Small intestine (tissue), 7 donors: ENCODE results near the gene GRK5. TPM values are rescaled to one million over a fixed set of nuclear protein-coding genes. Genes with fewer than 3 reads are reported as not detected.
"Not testable (repeated sequence)": the region's sequence is repeated elsewhere in the genome, so short reads cannot be mapped to it uniquely, and the experiment has no call there.

Source experiments
- DNase-seq, 2 donors: peaks; one replicate each; pipeline versions ENCODE4 v3.0.0 to v3.0.0-alpha.2; 2013
- FAIRE-seq: peaks from 2 replicates; lab custom pipeline; 2012; peaks lifted over from hg19 to GRCh38; lab: Jason Lieb, UNC
- H3K27ac ChIP-seq, 3 donors: one replicate each; pipeline ENCODE4 v1.5.1; 2013; ENCODE audit warnings: low read length in 2 of 3, mild to moderate bottlenecking in 2 of 3, control low read depth in 1 of 3, inconsistent platforms in 1 of 3, low read depth in 1 of 3, moderate library complexity in 1 of 3
- H3K27me3 ChIP-seq, 3 donors: one replicate each; pipeline ENCODE4 v1.6.1; 2013; ENCODE audit warnings: low read length in 3 of 3, inconsistent platforms in 1 of 3; ENCODE audit not compliant: control insufficient read depth in 3 of 3, insufficient read depth in 3 of 3
- H3K36me3 ChIP-seq, 3 donors: one replicate each; pipeline ENCODE4 v1.6.1; 2013; ENCODE audit warnings: low read length in 3 of 3, inconsistent platforms in 1 of 3, low read depth in 1 of 3, mild to moderate bottlenecking in 1 of 3, moderate library complexity in 1 of 3; ENCODE audit not compliant: control insufficient read depth in 3 of 3, insufficient read depth in 2 of 3
- H3K4me1 ChIP-seq, 3 donors: one replicate each; pipeline ENCODE4 v1.6.1; 2013; ENCODE audit warnings: low read length in 2 of 3, inconsistent platforms in 1 of 3, low read depth in 1 of 3, mild to moderate bottlenecking in 1 of 3, moderate library complexity in 1 of 3; ENCODE audit not compliant: control insufficient read depth in 3 of 3, insufficient read depth in 2 of 3
- H3K4me3 ChIP-seq, 3 donors: one replicate each; pipeline ENCODE4 v1.5.1; 2013; ENCODE audit warnings: low read length in 3 of 3, control low read depth in 1 of 3, inconsistent platforms in 1 of 3, low read depth in 1 of 3, mild to moderate bottlenecking in 1 of 3, moderate library complexity in 1 of 3
- H3K9me3 ChIP-seq, 2 donors: one replicate each; pipeline ENCODE4 v1.6.1; 2013; ENCODE audit warnings: low read depth in 1 of 2, low read length in 1 of 2; ENCODE audit not compliant: control insufficient read depth in 2 of 2, insufficient read depth in 1 of 2
- WGBS, 3 donors: extraction: QIAGEN DNeasy Blood & Tissue Kit; methylation state at CpG; one replicate each; pipeline ENCODE4 v1.1.7; 2013; 5-methylcytosine and 5-hydroxymethylcytosine counted together
- polyA plus RNA-seq, 4 donors: library from polyadenylated mRNA; stranded (reverse) in 3 of 4; unstranded in 1 of 4; fragments of 200-250 nt in 3 of 4; fragments of 120-200 nt in 1 of 4; gene quantifications; one replicate each; pipeline versions ENCODE4 v1.2.1 to v1.2.3, GENCODE V29; 2013
- donor health status: healthy with polysubstance abuse.
- donor health status: control.
- donor health status: control.
- donor health status: Bipolar disorder and iron deficiency.
- donor health status: healthy.

Gene GRK5
- polyA plus RNA-seq, 4 donors: 21.6 to 50.5 (median 26.0) TPM

- no peak overlapping the region for H3K4me3 ChIP-seq
- H3K4me1 ChIP-seq: peaks cover 10 to 57% (median 27%) of the 10 kb centered on the region in 3 donors
- DNase-seq: no peak
- H3K36me3 ChIP-seq: peaks cover 0 to 7% (median 0%) of the 10 kb centered on the region in 3 donors
- H3K9me3 ChIP-seq: peaks cover 0 to 10% of the 10 kb centered on the region in 2 donors
- WGBS, 3 donors: 64 to 77% (median 70%) methylated on average over 5 of the region's 5 CpGs
- no peak for FAIRE-seq
- H3K27ac ChIP-seq: peak overlapping the region in 2 of 3 donors; percentile 50 to 67
- H3K27me3 ChIP-seq: no peaks in the 10 kb centered on the region
These were observed 25.9 kb downstream of the GRK5 start for GRCh38 chr10:119233123-119233820.

- Histone ChIP-seq H3K4me3 (no peak overlapping the region), H3K4me1 (peaks cover 14 to 63% (median 31%) of the 10 kb centered on the region in 3 donors), H3K36me3 (peaks cover 0 to 7% (median 0%) of the 10 kb centered on the region in 3 donors), H3K27ac (peak overlapping the region in 2 of 3 donors; percentile 50 to 67), H3K9me3 (peaks cover 0 to 10% of the 10 kb centered on the region in 2 donors), H3K27me3 (no peaks in the 10 kb centered on the region)
- 32 to 42% (median 34%) methylated on average over 3 of the region's 3 CpGs for WGBS, 3 donors
- FAIRE-seq (no peak), DNase-seq (peak in 1 of 2 donors; percentile 82)
These were observed 26.4 kb downstream of the GRK5 start for GRCh38 chr10:119233821-119234220.

GRCh38 chr10:119235356-119235755, 28.0 kb downstream of the GRK5 start:
- DNase-seq (no peak), FAIRE-seq (no peak)
- peaks cover 0 to 10% of the 10 kb centered on the region in 2 donors for H3K9me3 ChIP-seq
- no peaks in the 10 kb centered on the region for H3K27me3 ChIP-seq
- WGBS, 3 donors: 37 to 44% (median 42%) methylated on average over 3 of the region's 3 CpGs
- peaks cover 4 to 54% (median 31%) of the 10 kb centered on the region in 3 donors for H3K4me1 ChIP-seq
- no peak overlapping the region for H3K4me3 ChIP-seq
- peak overlapping the region in 2 of 3 donors; percentile 38 to 58 for H3K27ac ChIP-seq
- H3K36me3 ChIP-seq: peaks cover 0 to 7% (median 0%) of the 10 kb centered on the region in 3 donors

DNA sequence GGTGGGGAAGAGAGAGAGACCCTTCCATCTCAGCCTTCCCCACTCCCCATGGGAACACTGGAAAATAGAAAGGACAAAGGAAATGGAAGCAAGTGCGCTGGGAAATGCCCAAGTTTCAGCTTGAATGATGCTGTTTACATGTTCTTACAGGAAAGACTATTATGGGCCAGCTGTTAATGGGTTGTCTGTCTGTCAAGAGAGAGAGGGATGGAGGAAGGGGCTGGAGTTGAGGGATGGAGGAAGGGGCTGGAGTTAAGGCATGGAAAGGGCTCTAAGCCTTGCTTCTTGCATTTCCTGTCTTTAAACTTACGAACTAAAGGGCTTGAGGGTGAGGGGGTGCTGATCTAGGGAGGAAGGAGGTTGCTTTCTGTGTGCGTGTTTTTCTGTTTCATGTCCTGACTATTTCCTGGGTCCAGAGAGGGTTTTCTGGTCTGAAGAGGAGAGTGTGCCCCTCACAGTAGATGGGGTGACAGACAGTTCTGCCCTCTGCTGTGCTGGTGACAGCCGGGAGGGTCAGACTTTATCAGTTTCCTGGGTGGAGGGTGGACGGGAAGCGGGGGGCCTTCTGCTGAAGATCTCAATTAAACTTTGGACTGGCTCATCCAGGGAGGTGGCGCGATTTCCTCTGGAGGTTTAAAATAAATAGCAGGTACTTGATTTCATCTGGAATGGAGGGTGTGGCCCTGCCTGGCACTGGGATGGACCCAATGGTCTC, 30.5 kb downstream of the GRK5 start:
- FAIRE-seq (no peak), DNase-seq (peak; percentile 58 to 84)
- WGBS, 3 donors: 28 to 39% (median 37%) methylated on average over 8 of the region's 8 CpGs
- H3K36me3 ChIP-seq: peaks cover 0 to 9% (median 0%) of the 10 kb centered on the region in 3 donors
- no peaks in the 10 kb centered on the region for H3K27me3 ChIP-seq
- peaks cover 4 to 60% (median 33%) of the 10 kb centered on the region in 3 donors for H3K4me1 ChIP-seq
- no peak overlapping the region for H3K4me3 ChIP-seq
- peaks cover 0 to 2% of the 10 kb centered on the region in 2 donors for H3K9me3 ChIP-seq
- H3K27ac ChIP-seq: peak overlapping the region; percentile 70 to 90 (median 85)

DNA sequence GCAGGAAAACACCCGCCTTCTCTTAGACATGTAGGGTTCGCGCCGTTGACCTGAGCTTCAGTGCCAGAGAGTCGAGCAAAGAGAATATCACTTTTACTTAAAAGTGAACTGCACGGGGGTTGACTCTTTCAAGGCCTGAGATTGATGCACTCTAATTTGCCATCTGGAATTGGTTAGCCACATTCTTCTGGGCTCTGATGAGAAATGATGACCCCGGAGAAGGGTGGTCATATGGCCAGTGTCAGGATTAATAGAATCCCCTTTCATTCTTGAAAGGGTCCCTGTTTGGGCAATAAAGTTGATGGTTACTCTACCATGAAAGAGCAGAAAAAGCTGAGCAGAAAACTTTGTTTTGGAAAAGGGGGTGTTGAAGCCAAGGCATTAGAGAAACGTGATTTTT, 31.2 kb downstream of the GRK5 start:
- H3K4me1 ChIP-seq: peaks cover 4 to 60% (median 28%) of the 10 kb centered on the region in 3 donors
- peaks cover 0 to 6% (median 0%) of the 10 kb centered on the region in 3 donors for H3K36me3 ChIP-seq
- DNase-seq: no peak
- 70 to 85% (median 72%) methylated on average over 8 of the region's 8 CpGs for WGBS, 3 donors
- peak overlapping the region; percentile 70 to 90 (median 85) for H3K27ac ChIP-seq
- no peaks in the 10 kb centered on the region for H3K27me3 ChIP-seq
- H3K9me3 ChIP-seq: no peaks in the 10 kb centered on the region
- FAIRE-seq: no peak
- no peak overlapping the region for H3K4me3 ChIP-seq

GRCh38 chr10:119239015-119239414, 31.6 kb downstream of the GRK5 start:
- WGBS, 3 donors: 77 to 94% (median 90%) methylated on average over 6 of the region's 6 CpGs
- Histone ChIP-seq H3K27ac (peak overlapping the region in 1 of 3 donors; percentile 90), H3K4me1 (peaks cover 4 to 60% (median 29%) of the 10 kb centered on the region in 3 donors)
- H3K9me3 ChIP-seq, H3K36me3 ChIP-seq, H3K27me3 ChIP-seq, H3K4me3 ChIP-seq, FAIRE-seq: not testable (repeated sequence)
- DNase-seq: peak in 1 of 2 donors; percentile 39

GRCh38 chr10:119239630-119240029, 32.3 kb downstream of the GRK5 start:
- DNase-seq, H3K9me3 ChIP-seq, FAIRE-seq, H3K36me3 ChIP-seq, H3K27me3 ChIP-seq, H3K4me3 ChIP-seq: not testable (repeated sequence)
- peaks cover 4 to 64% (median 29%) of the 10 kb centered on the region in 3 donors for H3K4me1 ChIP-seq
- peak overlapping the region in 1 of 3 donors; percentile 90 for H3K27ac ChIP-seq
- 90 to 95% (median 93%) methylated on average over 4 of the region's 4 CpGs for WGBS, 3 donors

DNA sequence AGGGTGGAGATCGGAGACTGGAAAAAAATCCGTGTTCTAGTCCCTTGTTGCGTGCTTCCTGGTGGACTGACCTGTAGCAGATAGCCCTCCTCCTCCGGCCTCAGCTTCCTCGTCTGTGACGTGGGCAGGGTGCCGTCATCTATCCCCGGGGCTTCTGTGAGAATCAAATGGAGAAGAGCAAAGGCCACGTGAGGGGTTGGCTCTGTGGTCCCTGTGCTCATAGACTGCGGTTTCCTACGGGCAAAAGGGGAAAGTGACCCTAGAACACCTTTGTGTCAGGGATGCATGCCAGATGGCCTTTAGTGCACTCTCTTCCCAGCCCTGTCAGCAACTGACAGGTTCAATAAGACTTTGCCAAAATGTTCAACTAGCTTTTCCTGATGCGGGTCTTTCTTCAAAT, 33.7 kb downstream of the GRK5 start:
- no peak overlapping the region for H3K4me3 ChIP-seq
- no peaks in the 10 kb centered on the region for H3K27me3 ChIP-seq
- FAIRE-seq (no peak), DNase-seq (no peak)
- peak overlapping the region in 1 of 3 donors; percentile 26 for H3K27ac ChIP-seq
- H3K36me3 ChIP-seq: peaks cover 0 to 3% (median 0%) of the 10 kb centered on the region in 3 donors
- peaks cover 4 to 53% (median 22%) of the 10 kb centered on the region in 3 donors for H3K4me1 ChIP-seq
- no peaks in the 10 kb centered on the region for H3K9me3 ChIP-seq
- WGBS, 3 donors: 86 to 93% (median 90%) methylated on average over 12 of the region's 12 CpGs
